HFF-Myc (cell line): ENCODE measurements around the gene ASS1.

Source experiments
- DNase-seq: peaks from one replicate; pipeline ENCODE4 v3.0.0-alpha.2; 2011; ENCODE audit warnings: low read depth; ENCODE audit errors: extremely low read depth
- H3K4me3 ChIP-seq: replicated peaks from 2 replicates; pipeline ENCODE4 v1.5.1; 2011; ENCODE audit warnings: low read depth, mild to moderate bottlenecking, control low read depth, low read length
- CTCF ChIP-seq: IDR thresholded peaks from 2 replicates; pipeline ENCODE4 v1.5.1; 2012; ENCODE audit warnings: mild to moderate bottlenecking, low read depth, low read length, control low read depth; ENCODE audit errors: missing control alignments

ASS1 gene

GRCh38 chr9:130402243-130402642 is 42.5 kb upstream of the ASS1 start:
- TF ChIP-seq CTCF = no peak
- H3K4me3 ChIP-seq = no peak overlapping the region
- no peak for DNase-seq

GRCh38 chr9:130402645-130403440 is 41.9 kb upstream of the ASS1 start:
- H3K4me3 ChIP-seq = no peak overlapping the region
- no peak for DNase-seq
- no peak for TF ChIP-seq CTCF

DNA sequence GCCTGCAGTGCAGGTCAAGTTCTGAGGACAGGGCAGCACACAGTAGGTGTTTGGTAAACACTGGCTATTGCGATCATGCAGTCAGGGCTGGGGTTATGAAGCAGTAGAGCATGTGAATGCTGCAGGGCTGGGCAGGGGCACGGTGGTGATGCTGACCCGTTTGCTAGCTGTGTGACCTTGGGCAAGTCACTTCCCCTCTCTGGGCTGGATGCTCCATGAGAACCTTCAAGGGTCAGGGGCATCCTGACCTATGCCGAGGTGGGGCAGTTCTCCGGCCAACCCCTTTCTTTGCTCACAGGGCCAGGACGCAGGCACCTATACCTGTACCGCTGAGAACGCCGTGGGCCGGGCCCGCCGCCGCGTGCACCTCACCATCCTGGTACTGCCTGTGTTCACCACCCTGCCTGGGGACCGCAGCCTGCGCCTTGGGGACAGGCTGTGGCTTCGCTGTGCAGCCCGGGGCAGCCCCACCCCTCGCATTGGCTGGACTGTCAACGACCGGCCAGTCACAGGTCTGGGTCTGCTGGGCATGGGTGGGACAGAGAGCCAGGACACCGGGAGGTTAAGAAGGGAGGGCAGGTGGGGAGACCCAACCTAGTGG is 39.0 kb upstream of the ASS1 start:
- H3K4me3 ChIP-seq = no peak overlapping the region
- DNase-seq = no peak
- TF ChIP-seq CTCF = no peak

DNA sequence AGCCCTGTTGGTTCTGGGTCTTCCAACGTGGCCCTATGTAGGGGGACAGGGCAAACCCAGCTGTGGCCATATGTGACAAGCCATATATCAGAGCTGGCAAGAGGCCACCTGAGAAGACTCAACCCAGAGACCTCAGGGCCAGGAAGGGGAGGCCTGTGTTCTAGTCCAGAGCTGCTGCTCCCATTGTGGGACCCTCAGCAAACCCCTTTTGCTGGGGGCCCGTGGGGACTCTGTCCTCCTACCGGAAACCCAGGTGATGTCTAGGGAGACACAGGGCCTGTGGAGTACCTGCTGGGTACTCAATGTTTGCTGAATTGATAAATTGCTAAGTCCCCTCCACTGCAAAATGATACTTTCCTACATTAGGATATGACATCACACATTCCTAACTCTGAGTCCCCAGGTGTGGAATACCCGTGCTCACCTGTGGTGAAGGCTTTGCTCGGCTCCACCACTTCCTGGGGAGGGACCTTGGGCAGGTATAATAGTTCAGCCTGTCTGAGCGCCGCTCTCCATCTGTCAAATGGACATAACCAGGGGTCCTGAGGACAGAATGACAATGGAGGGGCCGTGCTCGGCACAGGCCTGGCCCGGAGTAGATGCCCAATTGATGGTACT is 38.4 kb upstream of the ASS1 start:
- no peak for DNase-seq
- no peak overlapping the region for H3K4me3 ChIP-seq
- no peak for TF ChIP-seq CTCF

- no peak overlapping the region for H3K4me3 ChIP-seq
- no peak for TF ChIP-seq CTCF
- DNase-seq = no peak
Observed at GRCh38 chr9:130407916-130408663, 36.7 kb upstream of the ASS1 start.

DNA sequence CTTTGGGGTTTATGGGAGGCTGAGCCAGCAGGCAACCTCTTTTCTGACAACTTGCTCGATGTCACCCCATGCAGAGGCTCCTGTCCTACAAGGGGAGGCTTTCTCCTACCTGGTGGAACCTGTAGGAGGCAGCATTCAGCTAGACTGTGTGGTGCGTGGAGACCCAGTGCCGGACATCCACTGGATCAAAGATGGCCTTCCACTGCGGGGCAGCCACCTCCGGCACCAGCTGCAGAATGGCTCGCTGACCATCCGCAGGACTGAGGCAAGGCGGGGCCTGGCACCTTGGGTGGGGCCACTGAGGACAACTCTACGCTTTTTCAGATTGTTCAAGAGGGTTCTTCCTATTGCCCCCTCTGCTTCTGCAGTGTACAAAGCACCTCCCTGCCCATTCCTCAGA is 36.1 kb upstream of the ASS1 start:
- no peak for TF ChIP-seq CTCF
- H3K4me3 ChIP-seq = no peak overlapping the region
- no peak for DNase-seq
